PC-3 (cell line): Measurements from ENCODE around the gene MAP3K5. TPM values are rescaled to one million over a fixed set of nuclear protein-coding genes. Genes with fewer than 3 reads are reported as not detected.

Experiments
- ATAC-seq: fragments of 200-7000 bp; cut with Tn5 transposase; 2 replicates; pipeline ENCODE4 v1.9.1; 2020; ENCODE audit warnings: mild to moderate bottlenecking, moderate library complexity
- BruUV-seq: library from RNA; stranded (reverse); fragments of 400-500 nt; replicated peaks from 2 replicates; lab custom pipeline; 2021; lab: Mats Ljungman, UMichigan
- CTCF ChIA-PET: fragments of 300-600 bp; sonication (Branson Sonifier 250); formaldehyde crosslinking; loops from one replicate; lab custom pipeline; 2022; ENCODE audit warnings: antibody characterized with exemption; lab: Charles Lee
- POLR2A ChIA-PET: fragments of 300-600 bp; sonication (Branson Sonifier 250); formaldehyde crosslinking; loops from one replicate; lab custom pipeline; 2022; ENCODE audit warnings: antibody characterized with exemption; ENCODE audit not compliant: unreplicated experiment; lab: Charles Lee
- DNase-seq: peaks from one replicate; pipeline ENCODE4 v3.0.0-alpha.2; 2015
- H2AFZ ChIP-seq: fragments of 300-600 bp; sonication (generic); 2 replicates; pipeline ENCODE4 v1.6.0; 2016; ENCODE audit warnings: antibody characterized with exemption, low read length
- H3F3A ChIP-seq: fragments of 300-600 bp; sonication (generic); one replicate; pipeline ENCODE4 v1.6.0; 2017; ENCODE audit warnings: antibody characterized with exemption, low read length, control low read depth, mild to moderate bottlenecking; ENCODE audit not compliant: unreplicated experiment
- H3K27ac ChIP-seq: fragments of 300-600 bp; sonication (generic); 2 replicates; pipeline ENCODE4 v1.5.1; 2016; ENCODE audit warnings: mild to moderate bottlenecking, low read length
- H3K27me3 ChIP-seq: fragments of 300-600 bp; sonication (generic); 2 replicates; pipeline ENCODE4 v1.6.1; 2016; ENCODE audit warnings: low read length, mixed read lengths
- H3K36me3 ChIP-seq: fragments of 300-600 bp; sonication (generic); 2 replicates; pipeline ENCODE4 v1.6.1; 2016; ENCODE audit warnings: low read depth, mixed run types, low read length, mixed read lengths
- H3K4me1 ChIP-seq: fragments of 300-600 bp; sonication (generic); 2 replicates; pipeline ENCODE4 v1.5.1; 2016; ENCODE audit warnings: low read length; ENCODE audit not compliant: insufficient read depth
- H3K4me2 ChIP-seq: fragments of 300-600 bp; sonication (generic); 2 replicates; pipeline ENCODE4 v1.6.0; 2016; ENCODE audit warnings: low read length
- H3K4me3 ChIP-seq: fragments of 300-600 bp; sonication (generic); 2 replicates; pipeline ENCODE4 v1.5.1; 2016; ENCODE audit warnings: mild to moderate bottlenecking, low read length, mixed read lengths
- H3K79me2 ChIP-seq: fragments of 300-600 bp; sonication (generic); 2 replicates; pipeline ENCODE4 v1.6.1; 2017; ENCODE audit warnings: low read length, mixed read lengths
- H3K9ac ChIP-seq: fragments of 300-600 bp; sonication (generic); 2 replicates; pipeline ENCODE4 v1.6.0; 2016; ENCODE audit warnings: mild to moderate bottlenecking, low read length
- H3K9me2 ChIP-seq: fragments of 300-600 bp; sonication (generic); replicated peaks from 2 replicates; pipeline ENCODE4 v1.6.1; 2016; ENCODE audit warnings: mixed run types, low read length, mixed read lengths
- H3K9me3 ChIP-seq: fragments of 300-600 bp; sonication (generic); 2 replicates; pipeline ENCODE4 v1.6.1; 2016; ENCODE audit warnings: low read length, mixed read lengths
- H4K20me1 ChIP-seq: fragments of 300-600 bp; sonication (generic); 2 replicates; pipeline ENCODE4 v1.6.1; 2016; ENCODE audit warnings: low read length, mixed read lengths
- EZH2 ChIP-seq: fragments of 300-600 bp; sonication (generic); IDR thresholded peaks from one replicate; pipeline ENCODE4 v1.6.1; 2017; ENCODE audit warnings: antibody characterized with exemption, mild to moderate bottlenecking, low read length; ENCODE audit not compliant: unreplicated experiment
- EZH2phosphoT487 ChIP-seq: fragments of 300-600 bp; sonication (generic); IDR thresholded peaks from 2 replicates; pipeline ENCODE4 v1.6.1; 2018; ENCODE audit warnings: mild to moderate bottlenecking, antibody characterized with exemption, low read length, borderline replicate concordance
- intact Hi-C: fragments of 100-400 bp; cut with micrococcal nuclease; formaldehyde crosslinking; loops from 2 replicates; pipeline ENCODE4 v1.9.0; 2023
- total RNA-seq: library from RNA; depleted of rRNA; stranded (reverse); fragments of >200 nt; gene quantifications from 2 replicates; pipeline ENCODE4 v1.2.3, GENCODE V29; 2014
- TF ChIP-seq, protein P1 (sequence below): fragments of 300-600 bp; sonication (generic); conservative IDR thresholded peaks from 2 replicates; pipeline ENCODE4 v1.5.1; 2017; ENCODE audit warnings: antibody characterized with exemption, low read depth, mild to moderate bottlenecking, low read length

The MAP3K5 gene
- total RNA-seq, 1 experiment from 2014 or later: 4.3 TPM

DNA sequence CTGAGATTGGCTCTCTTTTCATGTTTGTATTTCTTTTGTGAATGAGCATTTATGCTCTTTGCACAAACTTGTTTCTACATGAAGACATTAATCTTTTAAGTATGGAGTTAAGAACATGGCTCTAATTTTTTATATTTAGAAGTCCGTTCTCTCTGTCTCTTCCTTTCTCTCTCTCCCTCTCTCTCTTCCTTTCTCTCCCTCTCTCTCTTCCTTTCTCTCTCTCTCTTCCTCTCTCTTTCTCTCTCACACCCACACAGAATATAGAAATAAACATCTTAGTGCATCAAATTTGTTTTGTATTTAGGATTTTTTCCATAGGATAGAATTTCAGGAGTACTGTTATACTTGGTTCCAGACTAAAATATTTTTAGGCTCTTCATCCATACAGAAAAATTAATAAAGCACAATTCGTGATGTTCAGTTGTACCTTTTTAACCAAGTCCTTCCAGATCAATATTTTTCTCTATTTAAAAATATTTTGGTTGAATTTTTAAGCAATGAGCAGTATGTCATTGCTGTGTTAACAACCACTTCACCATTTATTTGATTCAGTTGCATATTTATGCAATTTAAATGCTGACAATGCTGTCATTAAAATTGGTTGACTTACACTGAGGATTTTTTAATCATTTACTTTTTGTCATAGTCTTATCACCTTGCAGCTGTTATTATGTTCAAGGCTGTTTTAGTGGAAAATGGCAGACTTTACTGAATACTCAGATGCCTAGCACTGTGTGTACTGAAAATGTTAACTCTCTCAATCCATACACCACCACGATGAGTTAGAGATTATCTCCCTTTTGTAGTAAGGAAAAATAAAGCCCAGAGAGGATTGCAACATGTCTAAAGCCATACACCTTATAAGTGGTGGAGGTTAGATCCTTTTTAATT lies 129.7 kb downstream of the MAP3K5 start:
- BruUV-seq: no TSS peak
- TF ChIP-seq EZH2phosphoT487 (no peak), EZH2 (no peak)
- TF ChIP-seq, protein P1, sequence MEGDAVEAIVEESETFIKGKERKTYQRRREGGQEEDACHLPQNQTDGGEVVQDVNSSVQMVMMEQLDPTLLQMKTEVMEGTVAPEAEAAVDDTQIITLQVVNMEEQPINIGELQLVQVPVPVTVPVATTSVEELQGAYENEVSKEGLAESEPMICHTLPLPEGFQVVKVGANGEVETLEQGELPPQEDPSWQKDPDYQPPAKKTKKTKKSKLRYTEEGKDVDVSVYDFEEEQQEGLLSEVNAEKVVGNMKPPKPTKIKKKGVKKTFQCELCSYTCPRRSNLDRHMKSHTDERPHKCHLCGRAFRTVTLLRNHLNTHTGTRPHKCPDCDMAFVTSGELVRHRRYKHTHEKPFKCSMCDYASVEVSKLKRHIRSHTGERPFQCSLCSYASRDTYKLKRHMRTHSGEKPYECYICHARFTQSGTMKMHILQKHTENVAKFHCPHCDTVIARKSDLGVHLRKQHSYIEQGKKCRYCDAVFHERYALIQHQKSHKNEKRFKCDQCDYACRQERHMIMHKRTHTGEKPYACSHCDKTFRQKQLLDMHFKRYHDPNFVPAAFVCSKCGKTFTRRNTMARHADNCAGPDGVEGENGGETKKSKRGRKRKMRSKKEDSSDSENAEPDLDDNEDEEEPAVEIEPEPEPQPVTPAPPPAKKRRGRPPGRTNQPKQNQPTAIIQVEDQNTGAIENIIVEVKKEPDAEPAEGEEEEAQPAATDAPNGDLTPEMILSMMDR: no peak
- H3K27me3 ChIP-seq: no peaks in the 10 kb centered on the region
- no peak overlapping the region for H3K27ac ChIP-seq
- intact Hi-C loops: loop anchor here (10.0 kb wide), 1 partner anchor 52 kb away; no protein-coding TSS in a partner anchor
- no peaks in the 10 kb centered on the region for H3K36me3 ChIP-seq
- no peak overlapping the region for H2AFZ ChIP-seq
- no peaks in the 10 kb centered on the region for H3K79me2 ChIP-seq
- H3K9ac ChIP-seq: no peak overlapping the region
- DNase-seq (no peak), ATAC-seq (no peak)
- H3K4me2 ChIP-seq: no peak overlapping the region
- H3K9me2 ChIP-seq: no peaks in the 10 kb centered on the region
- H4K20me1 ChIP-seq: no peaks in the 10 kb centered on the region
- no peak overlapping the region for H3K4me3 ChIP-seq
- peaks cover 9% of the 10 kb centered on the region for H3K4me1 ChIP-seq
- ChIA-PET CTCF (no interaction called here), POLR2A (no interaction called here)
- H3K9me3 ChIP-seq: no peaks in the 10 kb centered on the region
- H3F3A ChIP-seq: no peaks in the 10 kb centered on the region

DNA sequence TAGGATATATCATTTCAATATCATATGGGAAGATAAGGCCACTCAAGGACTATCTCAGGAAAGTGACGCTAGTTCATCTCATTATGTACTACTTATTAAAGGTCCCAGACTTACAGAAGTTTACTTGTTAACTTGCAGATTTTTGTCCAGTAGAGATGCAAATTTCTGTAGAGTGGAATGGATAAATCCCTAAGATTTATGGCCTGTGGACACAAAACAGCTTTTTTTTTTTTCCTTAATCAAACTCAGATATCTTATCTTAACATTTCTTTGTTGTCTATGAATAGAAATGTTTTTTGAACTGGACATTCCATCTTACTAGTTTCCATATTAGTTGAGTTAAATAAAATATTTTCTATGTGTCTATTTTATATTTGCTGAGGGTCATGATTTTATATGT lies 131.6 kb downstream of the MAP3K5 start:
- H3K9me3 ChIP-seq: no peaks in the 10 kb centered on the region
- POLR2A ChIA-PET: no interaction called here
- H3K27ac ChIP-seq: no peak overlapping the region
- no peaks in the 10 kb centered on the region for H4K20me1 ChIP-seq
- H3K4me1 ChIP-seq: peaks cover 3% of the 10 kb centered on the region
- H3K79me2 ChIP-seq: no peaks in the 10 kb centered on the region
- H3F3A ChIP-seq: no peaks in the 10 kb centered on the region
- BruUV-seq: no TSS peak
- no peak overlapping the region for H3K4me2 ChIP-seq
- H3K36me3 ChIP-seq: no peaks in the 10 kb centered on the region
- intact Hi-C loops: loop anchor here (10.0 kb wide), 1 partner anchor 54 kb away; no protein-coding TSS in a partner anchor
- CTCF ChIA-PET: no interaction called here
- no peak for ATAC-seq
- H2AFZ ChIP-seq: no peak overlapping the region
- TF ChIP-seq EZH2: no peak
- no peak for TF ChIP-seq EZH2phosphoT487
- TF ChIP-seq, protein P1: no peak
- no peaks in the 10 kb centered on the region for H3K9me2 ChIP-seq
- no peak for DNase-seq
- H3K4me3 ChIP-seq: no peak overlapping the region
- H3K27me3 ChIP-seq: no peaks in the 10 kb centered on the region
- H3K9ac ChIP-seq: no peak overlapping the region
